HUES48 (cell line): ENCODE measurements around the gene NKD2.

ENCODE experiments used
- H3K27ac ChIP-seq: one replicate; pipeline ENCODE4 v1.7.0; 2013; ENCODE audit warnings: low read depth, low read length, inconsistent platforms
- H3K27me3 ChIP-seq: 2 replicates; pipeline ENCODE4 v1.6.1; 2013; ENCODE audit warnings: mild to moderate bottlenecking, low read length; ENCODE audit not compliant: control insufficient read depth, insufficient read depth
- H3K36me3 ChIP-seq: 2 replicates; pipeline ENCODE4 v1.6.1; 2013; ENCODE audit warnings: low read length; ENCODE audit not compliant: control insufficient read depth, insufficient read depth
- H3K4me1 ChIP-seq: 2 replicates; pipeline ENCODE4 v1.6.1; 2013; ENCODE audit warnings: mild to moderate bottlenecking, low read length; ENCODE audit not compliant: control insufficient read depth, insufficient read depth
- H3K4me3 ChIP-seq: 2 replicates; pipeline ENCODE4 v1.5.1; 2013; ENCODE audit warnings: mild to moderate bottlenecking, low read depth, low read length
- H3K9ac ChIP-seq: 2 replicates; pipeline ENCODE4 v1.6.1; 2013; ENCODE audit warnings: mild to moderate bottlenecking, low read depth, low read length, moderate library complexity
- H3K9me3 ChIP-seq: 2 replicates; pipeline ENCODE4 v1.6.1; 2013; ENCODE audit warnings: low read length; ENCODE audit not compliant: control insufficient read depth, insufficient read depth

NKD2 gene

DNA sequence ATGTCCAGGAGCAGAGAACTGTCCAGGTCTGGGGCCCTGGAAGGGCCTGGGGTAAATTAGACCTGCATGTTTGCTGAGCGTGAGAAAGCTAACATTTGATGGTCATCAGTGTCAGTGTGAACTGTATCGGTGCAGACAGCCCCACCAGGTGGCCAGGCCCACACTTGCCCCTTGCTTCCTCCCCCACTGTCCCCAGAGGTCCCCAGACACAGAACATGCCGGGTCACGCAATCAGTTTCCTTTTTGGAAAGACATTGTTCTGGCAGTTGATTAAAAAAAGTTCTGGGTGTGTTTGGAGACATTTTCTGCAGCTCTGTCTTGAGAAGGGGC is 1.5 kb downstream of the NKD2 start:
- Histone ChIP-seq H3K4me1 (peaks cover 7% of the 10 kb centered on the region), H3K4me3 (no peak overlapping the region), H3K27me3 (peaks cover 48% of the 10 kb centered on the region), H3K9ac (no peak overlapping the region), H3K27ac (no peak overlapping the region), H3K36me3 (no peaks in the 10 kb centered on the region), H3K9me3 (no peaks in the 10 kb centered on the region)

DNA sequence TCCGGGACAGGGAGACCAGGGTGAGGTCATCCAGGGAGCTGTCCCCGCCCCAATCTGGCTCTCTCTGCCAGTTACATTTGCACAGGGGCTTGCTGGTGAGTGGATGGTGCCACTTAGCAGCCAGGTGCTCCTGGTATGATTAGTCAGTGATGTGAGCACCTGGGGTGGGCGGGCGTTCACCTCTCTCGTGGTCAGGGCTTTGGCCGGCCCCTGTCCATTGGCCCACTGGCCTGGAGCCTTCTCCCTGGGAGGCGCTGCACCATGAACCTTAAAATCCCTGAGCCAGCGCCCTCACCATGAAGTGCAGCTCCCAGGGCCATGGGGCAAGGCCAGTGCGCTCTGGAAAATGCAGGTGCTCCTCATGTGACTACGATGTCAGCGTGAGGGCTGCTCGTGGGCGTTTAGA is 2.0 kb downstream of the NKD2 start:
- Histone ChIP-seq H3K27ac (no peak overlapping the region), H3K9ac (no peak overlapping the region), H3K4me1 (peaks cover 7% of the 10 kb centered on the region), H3K9me3 (no peaks in the 10 kb centered on the region), H3K36me3 (no peaks in the 10 kb centered on the region), H3K4me3 (no peak overlapping the region), H3K27me3 (peaks cover 43% of the 10 kb centered on the region)

DNA sequence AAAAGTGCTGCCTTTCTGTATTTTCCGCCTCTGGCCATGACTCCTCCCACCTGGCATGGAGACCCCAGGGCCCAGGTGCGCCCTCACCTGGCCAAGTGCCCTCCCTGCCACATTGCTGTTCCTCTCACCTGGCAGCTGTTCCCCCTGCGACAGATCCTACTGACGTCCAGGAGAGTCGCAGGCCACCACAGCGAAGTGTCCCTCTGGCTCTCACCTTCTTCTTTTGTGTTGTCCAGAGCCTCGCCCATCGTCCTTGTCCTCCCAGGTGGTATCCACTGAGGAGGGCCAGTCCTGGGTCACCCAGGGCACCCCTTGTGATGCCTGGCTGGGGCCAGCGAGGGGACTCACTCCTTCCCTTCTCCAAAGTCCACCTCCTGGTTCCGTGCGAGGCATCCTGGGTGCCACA is 2.6 kb downstream of the NKD2 start:
- Histone ChIP-seq H3K4me1 (peaks cover 7% of the 10 kb centered on the region), H3K4me3 (no peak overlapping the region), H3K9me3 (no peaks in the 10 kb centered on the region), H3K9ac (no peak overlapping the region), H3K27ac (no peak overlapping the region), H3K36me3 (no peaks in the 10 kb centered on the region), H3K27me3 (peaks cover 37% of the 10 kb centered on the region)

DNA sequence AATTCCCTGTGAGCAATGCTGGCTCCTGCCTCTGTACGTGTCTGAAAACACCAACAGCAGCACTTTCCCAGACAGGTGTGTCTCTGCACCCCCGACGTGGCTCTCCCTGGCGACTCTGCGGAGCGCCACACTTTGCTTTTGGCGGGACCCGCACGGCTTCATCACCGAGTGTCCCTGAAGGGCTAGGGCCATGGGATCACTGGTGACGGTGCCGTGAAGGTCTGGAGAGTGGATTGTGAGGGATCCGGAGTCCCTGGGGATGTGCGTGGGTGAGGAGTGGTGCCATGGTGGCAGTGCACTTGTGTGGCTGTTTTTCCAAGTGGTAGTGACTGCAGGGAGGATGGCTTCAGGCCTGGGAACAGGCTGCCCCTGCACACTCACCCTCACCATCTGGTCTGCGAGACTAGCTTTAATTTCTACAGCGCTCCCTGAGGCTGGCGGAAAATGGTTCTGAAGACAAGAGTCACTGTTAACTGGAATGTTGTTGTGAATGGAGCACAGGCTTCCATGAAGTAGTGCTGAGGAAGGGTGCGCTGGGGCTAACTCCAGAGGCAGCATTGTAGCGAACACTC is 3.2 kb downstream of the NKD2 start:
- no peaks in the 10 kb centered on the region for H3K9me3 ChIP-seq
- H3K9ac ChIP-seq, result no peak overlapping the region
- H3K4me1 ChIP-seq, result peaks cover 7% of the 10 kb centered on the region
- no peak overlapping the region for H3K4me3 ChIP-seq
- peaks cover 31% of the 10 kb centered on the region for H3K27me3 ChIP-seq
- H3K36me3 ChIP-seq, result no peaks in the 10 kb centered on the region
- no peak overlapping the region for H3K27ac ChIP-seq

- Histone ChIP-seq H3K27me3 (peaks cover 26% of the 10 kb centered on the region), H3K9me3 (no peaks in the 10 kb centered on the region), H3K36me3 (no peaks in the 10 kb centered on the region), H3K4me3 (no peak overlapping the region), H3K9ac (no peak overlapping the region), H3K4me1 (peaks cover 7% of the 10 kb centered on the region), H3K27ac (no peak overlapping the region)
Observed at GRCh38 chr5:1012313-1012841, 3.8 kb downstream of the NKD2 start.

- Histone ChIP-seq H3K27me3 (peaks cover 22% of the 10 kb centered on the region), H3K36me3 (no peaks in the 10 kb centered on the region), H3K27ac (no peak overlapping the region), H3K4me1 (peaks cover 7% of the 10 kb centered on the region), H3K9ac (no peak overlapping the region), H3K9me3 (no peaks in the 10 kb centered on the region), H3K4me3 (no peak overlapping the region)
Observed at GRCh38 chr5:1012900-1013237, 4.3 kb downstream of the NKD2 start.

GRCh38 chr5:1013238-1013947 is 4.8 kb downstream of the NKD2 start:
- H3K27ac ChIP-seq, result no peak overlapping the region
- no peaks in the 10 kb centered on the region for H3K9me3 ChIP-seq
- no peak overlapping the region for H3K9ac ChIP-seq
- H3K4me1 ChIP-seq, result peaks cover 7% of the 10 kb centered on the region; the same call in 1 of the 2 replicates
- H3K4me3 ChIP-seq, result no peak overlapping the region
- peaks cover 18% of the 10 kb centered on the region for H3K27me3 ChIP-seq
- no peaks in the 10 kb centered on the region for H3K36me3 ChIP-seq

DNA sequence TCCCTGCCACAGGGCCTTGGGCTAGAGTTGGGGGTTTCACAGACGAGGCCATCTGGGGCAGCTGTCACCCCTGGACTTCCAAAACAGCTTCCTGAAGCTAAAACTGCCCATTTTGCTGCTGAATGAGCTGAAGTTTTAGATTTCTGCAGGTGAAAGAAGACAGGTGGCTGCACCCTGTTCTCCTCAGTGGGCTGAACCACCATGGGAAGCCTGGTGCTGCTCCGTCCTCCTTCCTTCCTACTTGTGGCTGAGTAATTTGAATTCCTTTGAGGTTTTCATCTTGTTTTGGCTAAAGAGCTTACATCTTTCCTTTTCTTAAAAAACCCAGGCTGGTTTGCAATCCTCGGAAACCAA is 5.3 kb downstream of the NKD2 start:
- Histone ChIP-seq H3K27me3 (peaks cover 18% of the 10 kb centered on the region), H3K4me1 (peaks cover 7% of the 10 kb centered on the region; the same call in 1 of the 2 replicates), H3K4me3 (no peak overlapping the region), H3K36me3 (no peaks in the 10 kb centered on the region), H3K9ac (no peak overlapping the region), H3K9me3 (no peaks in the 10 kb centered on the region), H3K27ac (no peak overlapping the region)

GRCh38 chr5:1014346-1014745 is 5.7 kb downstream of the NKD2 start:
- Histone ChIP-seq H3K9ac (no peak overlapping the region), H3K9me3 (no peaks in the 10 kb centered on the region), H3K4me1 (peaks cover 7% of the 10 kb centered on the region; the same call in 1 of the 2 replicates), H3K27me3 (peaks cover 15% of the 10 kb centered on the region), H3K4me3 (no peak overlapping the region), H3K36me3 (no peaks in the 10 kb centered on the region), H3K27ac (no peak overlapping the region)

- H3K4me3 ChIP-seq, result no peak overlapping the region
- H3K27ac ChIP-seq, result no peak overlapping the region
- peaks cover 7% of the 10 kb centered on the region; the same call in 1 of the 2 replicates for H3K4me1 ChIP-seq
- H3K36me3 ChIP-seq, result no peaks in the 10 kb centered on the region
- peaks cover 10% of the 10 kb centered on the region for H3K27me3 ChIP-seq
- H3K9ac ChIP-seq, result no peak overlapping the region
- H3K9me3 ChIP-seq, result no peaks in the 10 kb centered on the region
Observed at GRCh38 chr5:1014781-1015221, 6.2 kb downstream of the NKD2 start.

GRCh38 chr5:1015507-1015906 is 6.9 kb downstream of the NKD2 start:
- Histone ChIP-seq H3K27me3 (peaks cover 3% of the 10 kb centered on the region), H3K36me3 (no peaks in the 10 kb centered on the region), H3K27ac (no peak overlapping the region), H3K9me3 (no peaks in the 10 kb centered on the region), H3K9ac (no peak overlapping the region), H3K4me3 (no peak overlapping the region), H3K4me1 (peaks cover 6% of the 10 kb centered on the region; the same call in 1 of the 2 replicates)
